GM18505 (cell line): ENCODE results near the gene ADRA2B.

Source experiments
- ATAC-seq: cut with Tn5 transposase; IDR thresholded peaks from one replicate; pipeline ENCODE4 v1.9.1; 2021; ENCODE audit not compliant: unreplicated experiment
- POLR2A ChIP-seq: IDR thresholded peaks from 4 replicates; pipeline ENCODE4 v1.6.1; 2011; ENCODE audit warnings: borderline replicate concordance; ENCODE audit not compliant: insufficient read depth, insufficient read length; ENCODE audit errors: extremely low read depth

ADRA2B gene

DNA sequence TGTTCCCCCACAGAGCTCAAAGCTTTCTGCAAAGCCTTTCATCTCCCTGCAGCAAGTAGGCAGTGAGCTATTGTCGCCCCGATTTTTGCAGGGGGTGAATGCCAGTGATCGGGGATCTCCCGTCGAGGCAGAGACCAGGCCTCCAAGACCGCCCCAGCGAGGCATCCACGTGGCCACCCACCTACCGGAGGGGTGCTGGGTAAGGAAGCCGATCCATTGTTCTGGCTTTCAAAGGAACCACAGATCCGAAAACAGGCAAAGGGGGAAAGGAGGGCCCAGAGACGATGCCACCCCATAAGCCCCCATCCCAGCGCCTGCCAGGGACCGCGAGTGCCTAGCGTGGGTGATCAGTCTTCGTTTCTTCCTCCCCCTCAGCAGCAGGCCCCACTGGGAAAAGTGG lies 2.4 kb downstream of the ADRA2B start:
- no peak for TF ChIP-seq POLR2A
- no peak for ATAC-seq

DNA sequence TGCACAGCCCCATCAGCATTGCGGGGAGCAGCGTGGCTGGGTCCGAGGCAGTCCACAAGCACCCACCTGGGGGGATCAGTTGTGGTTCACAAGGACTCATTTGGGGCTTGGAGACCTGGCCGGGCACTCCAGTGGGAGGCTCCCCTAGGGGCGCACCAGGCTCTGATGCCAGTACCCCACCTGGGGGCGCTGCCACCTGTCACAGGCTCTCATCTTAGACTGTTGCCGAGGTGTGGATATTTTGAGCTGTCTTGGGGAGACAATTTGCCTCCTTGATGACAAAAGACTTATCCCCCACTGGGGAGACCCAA lies 3.0 kb downstream of the ADRA2B start:
- TF ChIP-seq POLR2A: no peak
- ATAC-seq: no peak

DNA sequence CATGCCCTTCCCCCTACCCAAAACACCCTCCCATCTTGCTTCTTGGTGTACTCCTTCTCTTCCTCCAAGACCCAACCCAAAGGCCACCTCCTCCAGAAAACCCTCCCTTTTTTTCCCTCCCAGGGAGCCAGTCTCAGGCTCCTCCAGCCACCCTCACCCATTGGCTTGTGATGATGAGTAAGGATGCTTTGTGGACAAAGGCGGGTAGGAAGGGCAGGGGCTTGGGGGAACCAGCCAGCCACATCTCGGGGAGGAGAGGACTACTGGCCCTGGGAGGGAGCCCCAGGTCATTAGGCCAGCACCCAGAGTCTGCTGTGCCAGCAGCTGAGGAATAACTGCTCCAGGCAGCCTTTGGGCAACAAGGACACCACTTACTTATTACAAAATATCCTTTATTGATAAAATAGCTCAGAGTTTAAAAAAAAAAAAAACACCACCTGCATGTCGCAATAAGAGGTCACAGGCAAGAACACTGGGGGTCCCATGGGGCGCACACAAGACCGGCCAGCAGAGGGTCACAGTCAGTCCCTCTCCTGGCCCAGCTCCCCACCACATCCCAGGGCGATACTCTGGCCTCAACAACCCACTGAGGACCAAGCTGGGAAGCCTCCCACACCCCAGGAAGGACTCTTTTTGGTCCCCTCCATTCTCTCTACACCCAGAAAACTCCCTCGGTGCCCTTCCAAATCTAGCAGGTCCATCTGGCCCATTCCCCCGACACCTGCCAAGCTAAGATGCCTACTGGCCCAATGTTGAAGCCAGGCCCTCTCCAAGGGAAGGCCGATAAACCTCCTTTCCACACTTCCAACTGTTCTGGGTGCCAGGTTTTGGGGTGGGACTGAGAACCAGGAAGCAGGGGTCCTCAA lies 3.6 kb downstream of the ADRA2B start:
- ATAC-seq: no peak
- no peak for TF ChIP-seq POLR2A

DNA sequence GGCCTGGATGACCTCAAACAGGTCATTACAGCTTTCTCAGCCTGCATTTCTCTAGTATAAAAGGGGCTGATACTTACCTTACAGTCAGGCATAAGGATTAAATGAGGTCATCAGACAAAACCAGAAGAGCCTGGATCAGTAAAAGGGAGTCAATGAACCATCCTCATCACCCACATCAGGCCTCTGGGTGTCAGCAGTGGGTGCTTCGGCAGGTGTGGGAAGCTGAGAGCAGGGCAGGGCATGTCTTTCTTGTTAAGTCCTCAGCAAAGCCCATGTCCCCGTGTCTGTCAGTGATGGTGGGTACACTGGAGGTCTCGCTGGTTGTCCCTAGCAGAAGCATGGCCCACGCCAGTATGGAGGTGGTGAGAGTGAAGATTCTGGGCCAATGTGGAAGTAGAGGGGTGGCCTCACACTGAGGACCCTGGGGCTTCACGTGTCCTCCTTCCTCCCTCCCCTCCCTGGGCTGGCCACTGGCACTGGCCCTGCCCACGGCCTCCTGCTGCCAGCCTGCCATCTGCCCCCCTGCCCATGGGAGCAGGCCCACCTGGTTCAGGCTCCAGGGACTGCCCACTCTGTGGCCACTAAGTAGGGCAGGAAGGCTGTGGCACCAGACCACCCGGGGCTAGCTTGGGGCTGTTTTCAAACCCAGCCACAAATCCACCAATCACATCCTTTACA lies 4.4 kb downstream of the ADRA2B start:
- no peak for ATAC-seq
- TF ChIP-seq POLR2A: no peak

DNA sequence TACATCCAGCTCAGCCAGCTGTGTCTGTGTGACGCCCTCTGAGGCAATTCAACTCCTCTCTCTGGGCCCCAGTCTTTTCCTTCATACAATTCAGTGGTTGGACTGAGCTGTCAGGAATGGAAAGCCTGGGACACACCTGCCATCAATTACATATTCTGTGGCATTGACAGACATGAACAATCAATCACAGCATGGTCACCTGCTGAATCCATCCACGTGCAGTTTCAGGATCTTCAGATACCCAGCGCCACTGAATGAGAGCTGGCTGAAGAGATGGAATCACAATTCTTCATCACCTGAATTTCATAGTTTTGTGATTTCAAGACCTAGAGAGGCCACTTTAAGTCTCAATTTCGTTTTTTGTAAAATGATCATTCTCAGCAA lies 5.1 kb downstream of the ADRA2B start:
- no peak for ATAC-seq
- no peak for TF ChIP-seq POLR2A

DNA sequence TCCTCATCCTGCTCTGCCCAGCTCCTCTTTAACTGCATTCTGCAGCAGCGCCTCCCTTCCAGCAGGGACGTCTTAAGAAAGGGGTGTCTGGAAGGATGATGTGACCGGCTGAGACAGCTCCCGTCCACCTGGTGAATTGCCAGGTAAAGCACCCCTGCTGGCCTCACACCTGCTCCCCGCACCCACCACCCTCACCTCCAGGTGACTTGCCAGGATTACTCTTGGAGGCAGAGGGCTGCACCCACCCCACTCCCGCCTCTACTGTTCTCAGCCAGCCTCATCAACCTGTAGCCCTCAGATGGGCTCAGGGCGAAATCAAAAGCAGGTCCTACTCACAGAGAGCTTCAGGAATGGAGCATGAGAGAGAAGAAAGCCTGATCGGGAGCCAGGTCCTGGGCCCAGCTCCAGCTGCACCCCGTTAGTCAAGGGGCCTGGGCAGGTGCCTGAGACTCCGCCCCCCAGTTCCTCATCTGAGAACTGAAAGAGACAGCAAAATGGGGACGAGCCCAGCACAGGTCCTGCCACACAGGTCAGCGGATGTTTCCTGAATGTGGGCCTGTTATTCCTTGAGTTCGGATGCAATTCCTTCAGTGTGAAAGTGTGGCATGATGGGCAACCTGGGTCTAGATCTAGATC lies 5.6 kb downstream of the ADRA2B start:
- ATAC-seq: no peak
- TF ChIP-seq POLR2A: no peak

DNA sequence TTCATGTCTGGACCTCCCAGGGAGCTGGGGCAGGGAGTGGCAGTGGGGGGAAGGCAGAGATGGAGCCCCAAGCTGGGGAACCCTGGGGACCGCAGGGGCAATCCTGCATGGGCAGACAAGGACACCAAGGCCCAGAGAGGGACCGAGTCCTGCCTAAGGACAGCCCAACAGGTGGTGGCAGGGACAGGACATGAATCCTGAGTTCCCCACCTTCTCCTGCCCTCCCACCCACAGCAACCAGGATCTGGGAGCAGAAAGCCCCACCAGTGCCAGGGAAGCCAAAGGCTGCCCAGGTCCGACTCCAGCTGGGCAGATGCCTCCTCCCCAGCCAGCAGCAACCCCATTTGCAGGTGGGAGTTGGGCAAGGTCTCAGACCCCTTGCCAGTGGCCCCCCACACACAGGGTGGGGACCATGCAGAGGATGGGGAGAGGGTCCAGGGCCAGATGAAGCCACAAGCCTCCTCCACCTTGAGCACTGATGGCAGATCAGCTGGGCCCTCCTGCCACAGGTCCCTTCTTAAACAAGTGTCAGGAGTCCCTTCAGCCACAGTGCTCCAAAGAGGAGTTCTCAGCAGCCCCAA lies 6.3 kb downstream of the ADRA2B start:
- no peak for TF ChIP-seq POLR2A
- ATAC-seq: no peak

DNA sequence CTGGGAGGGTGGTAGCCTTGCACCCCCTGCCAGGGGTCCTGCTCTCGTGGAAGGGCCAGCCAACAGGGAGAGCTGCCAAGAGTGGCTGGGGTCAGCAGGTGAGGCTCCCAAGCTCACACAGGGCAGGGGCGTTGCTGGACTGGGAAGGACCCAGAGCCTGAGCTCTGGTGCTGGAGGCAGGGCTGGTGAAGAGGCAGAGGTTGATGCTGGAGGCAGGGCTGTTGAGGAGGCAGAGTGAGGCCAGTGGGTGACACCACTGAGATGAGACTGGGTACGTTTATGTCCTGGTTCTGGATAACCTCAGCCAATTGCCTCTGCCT lies 7.0 kb downstream of the ADRA2B start:
- TF ChIP-seq POLR2A: no peak
- no peak for ATAC-seq

DNA sequence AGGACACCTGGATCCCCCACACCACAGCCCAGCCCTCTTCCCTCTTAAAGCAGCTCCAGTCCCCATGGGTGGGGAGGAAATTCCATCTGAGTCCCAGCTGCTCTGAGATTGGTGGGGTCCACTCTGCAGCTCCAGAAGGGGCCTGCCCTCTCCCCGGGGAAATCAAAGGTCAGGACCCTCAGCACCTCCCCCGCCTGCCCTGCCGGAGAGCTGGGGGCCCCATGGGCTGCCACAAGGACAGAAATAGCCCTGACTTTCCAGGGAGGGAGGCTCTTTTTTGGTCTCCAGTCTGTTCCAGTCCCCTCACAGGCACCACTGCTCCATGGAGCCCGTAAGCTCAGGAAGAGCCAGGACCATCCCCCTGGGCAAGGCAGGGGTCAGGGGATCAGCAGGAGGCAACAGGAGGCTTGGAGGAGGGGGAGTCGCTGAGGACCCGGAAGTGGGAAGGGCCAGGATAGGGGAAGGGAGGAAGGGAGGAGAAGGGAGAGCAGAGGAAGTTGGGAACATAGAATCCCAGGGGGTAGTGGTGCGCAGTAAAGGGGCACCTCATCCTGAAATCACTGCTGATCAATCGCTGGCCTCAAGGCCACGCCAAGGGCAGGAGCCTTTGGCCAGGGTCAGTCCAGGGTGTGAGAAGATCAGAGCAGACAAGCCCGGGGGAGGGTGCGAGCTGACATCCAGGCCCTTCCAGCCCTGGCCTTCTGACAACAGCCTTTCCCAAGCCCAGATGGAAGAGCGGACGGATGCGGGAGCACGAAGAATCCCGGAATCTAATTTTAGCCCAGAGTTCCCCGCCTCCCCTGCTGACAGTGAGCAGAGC lies 7.6 kb downstream of the ADRA2B start:
- no peak for TF ChIP-seq POLR2A
- no peak for ATAC-seq

DNA sequence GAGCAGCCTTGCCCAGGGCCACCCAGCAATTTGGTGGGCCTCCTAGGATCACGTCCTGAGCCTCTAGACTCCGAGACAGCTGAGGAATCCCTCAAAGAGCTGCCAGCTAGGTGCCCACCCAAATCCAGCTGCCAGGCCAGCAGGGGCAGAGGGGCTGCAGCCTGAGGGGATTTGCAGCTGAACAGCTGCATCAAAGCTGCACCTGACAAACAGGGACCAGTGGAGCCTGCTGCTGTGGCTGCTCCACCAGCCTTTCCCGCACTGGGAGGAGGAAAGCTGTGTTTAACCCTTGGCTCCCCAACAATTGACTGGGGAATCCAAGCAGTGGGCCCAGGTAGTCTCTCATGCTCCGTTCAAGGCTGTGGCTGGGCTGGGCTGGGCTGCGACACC lies 8.2 kb downstream of the ADRA2B start:
- no peak for TF ChIP-seq POLR2A
- ATAC-seq: no peak

DNA sequence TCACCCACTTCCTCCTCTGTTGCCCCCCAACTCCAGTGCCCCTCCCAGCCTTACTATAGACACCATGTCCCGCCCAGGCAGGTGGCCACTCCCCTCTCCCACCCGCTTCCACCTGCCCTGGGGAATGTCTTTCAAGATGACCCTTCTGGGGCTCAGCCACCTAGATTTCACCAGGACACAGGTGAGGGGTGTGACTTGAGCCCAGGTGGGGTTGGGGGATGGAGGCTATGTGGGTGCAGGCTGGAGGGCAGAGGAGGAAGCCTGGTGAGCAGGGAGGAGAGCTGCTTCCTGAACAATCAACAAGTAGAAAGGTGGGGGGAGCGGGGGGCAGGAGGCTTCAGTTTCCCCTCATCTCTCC lies 8.7 kb downstream of the ADRA2B start:
- no peak for ATAC-seq

DNA sequence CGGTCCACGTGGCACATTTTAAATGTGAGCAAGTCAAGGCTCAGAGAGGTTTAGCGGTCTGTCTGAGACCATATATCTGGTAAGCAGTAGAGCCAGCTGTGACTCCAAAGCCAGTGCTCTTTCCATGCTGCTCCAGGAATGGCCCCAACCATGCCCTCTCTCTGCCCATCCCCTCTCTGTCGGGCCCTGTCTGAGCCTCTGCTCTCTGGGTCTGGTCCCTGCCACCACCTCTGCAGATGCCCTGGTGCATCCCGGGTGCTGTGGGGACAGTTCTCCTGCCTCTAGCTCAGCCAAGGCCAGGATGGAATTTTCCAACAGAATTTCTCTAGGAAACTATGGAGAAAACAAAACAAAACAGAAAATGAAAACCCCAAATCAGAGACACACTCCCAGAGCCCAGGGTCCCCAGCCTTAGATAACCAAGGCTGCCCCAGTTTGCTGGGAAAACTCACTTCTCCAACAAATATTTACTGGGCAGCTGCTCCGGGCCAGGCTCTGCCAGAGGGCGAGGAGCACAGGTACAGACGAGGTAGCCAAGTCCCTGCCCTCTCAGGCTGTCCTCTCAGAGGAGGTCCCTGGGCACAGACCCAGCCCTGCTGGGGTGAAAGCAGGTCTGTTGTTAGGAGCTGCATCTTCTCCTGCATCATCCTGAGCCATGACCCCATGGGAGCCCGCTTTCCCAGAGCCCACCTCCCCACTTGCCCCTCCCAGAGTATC lies 9.2 kb downstream of the ADRA2B start:
- ATAC-seq: no peak
- no peak for TF ChIP-seq POLR2A

More for the DNA sequence above, 8.7 kb downstream of the ADRA2B start:
- no peak for TF ChIP-seq POLR2A
